GM12878 (cell line): Measurements from ENCODE around the gene NR3C1. TPM values are rescaled to one million over a fixed set of nuclear protein-coding genes. Genes with fewer than 3 reads are reported as not detected.

Source experiments
- ATAC-seq: fragments of 200-7000 bp; cut with Tn5 transposase; 3 replicates; pipeline ENCODE4 v1.9.1; 2020; ENCODE audit warnings: mild to moderate bottlenecking, moderate library complexity
- BruUV-seq: library from RNA; stranded (reverse); fragments of 400-500 nt; replicated peaks from 2 replicates; lab custom pipeline; 2021; lab: Mats Ljungman, UMichigan
- CTCF ChIA-PET: fragments of 300-600 bp; sonication (Branson Sonifier 250); formaldehyde crosslinking; extraction: SDS; loops from one replicate; lab custom pipeline; 2021; ENCODE audit warnings: inconsistent platforms; lab: Yijun Ruan, JAX
- POLR2A ChIA-PET: fragments of 350-600 bp; formaldehyde crosslinking; extraction: SDS; loops from one replicate; lab custom pipeline; 2021; ENCODE audit warnings: inconsistent platforms; lab: Charles Lee
- RAD21 ChIA-PET: fragments of 300-600 bp; sonication (Branson Sonifier 250); formaldehyde crosslinking; loops from one replicate; lab custom pipeline; 2023; ENCODE audit warnings: antibody characterized with exemption; ENCODE audit not compliant: unreplicated experiment; lab: Charles Lee
- SMC1A ChIA-PET: fragments of 300-600 bp; sonication (Branson Sonifier 250); formaldehyde crosslinking; loops from one replicate; lab custom pipeline; 2023; ENCODE audit not compliant: unreplicated experiment, uncharacterized antibody; lab: Charles Lee
- DNase-seq: peaks from one replicate; pipeline ENCODE4 v3.0.0-alpha.2; 2011; ENCODE audit warnings: low read depth, low spot score
- FAIRE-seq: peaks from 3 replicates; lab custom pipeline; 2011; peaks lifted over from hg19 to GRCh38; lab: Jason Lieb, UNC
- H2AFZ ChIP-seq: 2 replicates; pipeline ENCODE4 v1.6.0; 2011; ENCODE audit warnings: low read depth, low read length, control low read depth; ENCODE audit not compliant: control insufficient read depth
- H3K27ac ChIP-seq: 2 replicates; pipeline ENCODE4 v1.5.1; 2011; ENCODE audit warnings: control low read depth; ENCODE audit not compliant: control insufficient read depth, insufficient read depth
- H3K27me3 ChIP-seq, 2 experiments: replicated peaks in 1 of 2; 2 replicates each; pipeline versions ENCODE4 v1.6.0 to v1.6.1; 2011; ENCODE audit warnings: low read length in 1 of 2; ENCODE audit not compliant: control insufficient read depth in 2 of 2, insufficient read depth in 2 of 2
- H3K36me3 ChIP-seq, 2 experiments: 2 replicates each; pipeline ENCODE4 v1.5.1; 2011; ENCODE audit warnings: low read length in 1 of 2; ENCODE audit not compliant: control insufficient read depth in 2 of 2, insufficient read depth in 2 of 2
- H3K4me1 ChIP-seq: 2 replicates; pipeline ENCODE4 v1.6.1; 2011; ENCODE audit warnings: mild to moderate bottlenecking, low read length, moderate library complexity, mixed read lengths; ENCODE audit not compliant: control insufficient read depth, insufficient read depth
- H3K4me2 ChIP-seq: 2 replicates; pipeline ENCODE4 v1.6.0; 2011; ENCODE audit warnings: control low read depth; ENCODE audit not compliant: control insufficient read depth, insufficient read depth
- H3K4me3 ChIP-seq: fragments of 200-600 bp; sonication (generic); 2 replicates; pipeline ENCODE4 v1.5.1; 2016
- H3K79me2 ChIP-seq: 2 replicates; pipeline ENCODE4 v1.6.0; 2011; ENCODE audit warnings: low read length; ENCODE audit not compliant: control insufficient read depth, insufficient read depth
- H3K9ac ChIP-seq: 2 replicates; pipeline ENCODE4 v1.8.0; 2011; ENCODE audit warnings: low read length, control low read depth, mixed read lengths; ENCODE audit not compliant: control insufficient read depth, insufficient read depth
- H3K9me3 ChIP-seq: replicated peaks from 3 replicates; pipeline ENCODE4 v1.5.1; 2011; ENCODE audit warnings: mild to moderate bottlenecking, low read length; ENCODE audit not compliant: control insufficient read depth, insufficient read depth
- H4K20me1 ChIP-seq: 2 replicates; pipeline ENCODE4 v1.6.0; 2011; ENCODE audit not compliant: control insufficient read depth, insufficient read depth
- BCL11A ChIP-seq: IDR thresholded peaks from 2 replicates; pipeline ENCODE4 v1.6.1; 2011; ENCODE audit warnings: low read depth, low read length
- BCL3 ChIP-seq: IDR thresholded peaks from 2 replicates; pipeline ENCODE4 v1.6.1; 2011; ENCODE audit warnings: borderline replicate concordance, low read depth, mild to moderate bottlenecking, moderate library complexity, low read length; ENCODE audit not compliant: insufficient read depth, poor library complexity, severe bottlenecking
- CBX3 ChIP-seq: fragments of 200-600 bp; sonication (generic); IDR thresholded peaks from 2 replicates; pipeline ENCODE4 v1.6.1; 2016; ENCODE audit warnings: low read depth, borderline replicate concordance
- CREB1 ChIP-seq: IDR thresholded peaks from 2 replicates; pipeline ENCODE4 v1.6.1; 2012; ENCODE audit warnings: low read depth, mild to moderate bottlenecking, inconsistent platforms
- FOS ChIP-seq: IDR thresholded peaks from 3 replicates; pipeline ENCODE4 v1.6.1; 2011; ENCODE audit warnings: borderline replicate concordance; ENCODE audit not compliant: insufficient read length; ENCODE audit errors: extremely low read depth
- WGBS: methylation state at CpG from one replicate; pipeline ENCODE4 v1.1.6; 2016; ENCODE audit warnings: low lambda C conversion rate; ENCODE audit not compliant: insufficient replicate concordance, insufficient coverage; ENCODE audit errors: missing lambda C conversion rate; 5-methylcytosine and 5-hydroxymethylcytosine counted together
- in situ Hi-C: fragments of 300-500 bp; cut with MboI; formaldehyde crosslinking; loops from 9 replicates; pipeline ENCODE4 v1.14.3; 2018; ENCODE audit warnings: mixed read lengths
- intact Hi-C: fragments of 100-400 bp; cut with micrococcal nuclease; formaldehyde crosslinking; loops from one replicate; pipeline ENCODE4 v1.14.2; 2022; ENCODE audit not compliant: unreplicated experiment
- polyA plus RNA-seq, 11 experiments: library from polyadenylated mRNA; depleted of rRNA in 4 of 11; unstranded in 6 of 11; stranded (reverse) in 5 of 11; fragments of >200 nt; fragmentation: Nextera tagmentation in 4 of 11; fragmentation: Illumina TruSeq in 1 of 11; extraction: Ambion mirVana in 4 of 11; extraction: Trizol in 1 of 11; gene quantifications; 1 replicate in 1 of 11; 2 replicates in 10 of 11; pipeline versions ENCODE4 v1.2.1 to v1.2.3, GENCODE V29; 2011 to 2016; ENCODE audit warnings: inconsistent platforms in 2 of 11, missing spikeins in 2 of 11, low read depth in 1 of 11
- total RNA-seq, 4 experiments: library from RNA; depleted of rRNA in 3 of 4; stranded (reverse); fragments of >200 nt in 3 of 4; fragmentation: Illumina TruSeq in 1 of 4; extraction: Trizol in 1 of 4; gene quantifications; 2 replicates each; pipeline versions ENCODE4 v1.2.1 to v1.2.3, GENCODE V29; 2013 to 2021
- TF ChIP-seq, protein P1 (sequence below): IDR thresholded peaks from 2 replicates; pipeline ENCODE4 v1.6.1; 2011; ENCODE audit warnings: mild to moderate bottlenecking, low read depth, low read length, moderate library complexity; ENCODE audit not compliant: insufficient replicate concordance

Gene NR3C1
- total and polyA plus RNA-seq, 10 of the 15 experiments (the other 5 are each of a cell fraction or from before 2014, with no cell fraction given), result 49.7 to 141 (median 109) TPM

DNA sequence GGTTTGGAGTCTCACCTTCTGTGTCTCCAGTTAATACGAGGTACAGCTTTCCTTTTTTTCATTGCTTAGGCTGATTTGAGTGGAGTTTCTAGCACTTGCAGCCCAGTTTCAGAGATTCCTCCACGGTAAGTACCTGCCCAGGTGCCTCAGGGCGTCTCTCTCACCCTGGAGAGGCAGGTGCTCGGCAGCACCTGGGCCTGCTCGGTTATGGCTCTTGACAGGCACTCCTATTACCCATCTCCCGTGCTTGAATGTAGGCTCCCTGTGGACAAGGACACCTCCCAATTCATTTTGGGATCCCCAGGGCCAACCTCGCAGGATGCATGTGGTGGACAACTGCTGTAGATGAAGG, 144.3 kb downstream of the NR3C1 start:
- ATAC-seq (no peak), DNase-seq (no peak), FAIRE-seq (no peak)
- H3K9ac ChIP-seq, result no peak overlapping the region
- TF ChIP-seq BCL3 (no peak), FOS (no peak), CBX3 (no peak), BCL11A (no peak), CREB1 (no peak)
- TF ChIP-seq, protein P1, sequence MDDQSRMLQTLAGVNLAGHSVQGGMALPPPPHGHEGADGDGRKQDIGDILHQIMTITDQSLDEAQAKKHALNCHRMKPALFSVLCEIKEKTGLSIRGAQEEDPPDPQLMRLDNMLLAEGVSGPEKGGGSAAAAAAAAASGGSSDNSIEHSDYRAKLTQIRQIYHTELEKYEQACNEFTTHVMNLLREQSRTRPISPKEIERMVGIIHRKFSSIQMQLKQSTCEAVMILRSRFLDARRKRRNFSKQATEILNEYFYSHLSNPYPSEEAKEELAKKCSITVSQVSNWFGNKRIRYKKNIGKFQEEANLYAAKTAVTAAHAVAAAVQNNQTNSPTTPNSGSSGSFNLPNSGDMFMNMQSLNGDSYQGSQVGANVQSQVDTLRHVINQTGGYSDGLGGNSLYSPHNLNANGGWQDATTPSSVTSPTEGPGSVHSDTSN, result no peak
- SMC1A ChIA-PET, result interaction anchor here (1.4 kb wide), 1 partner anchor 14 kb away, joined by 5 read pairs; no protein-coding TSS in a partner anchor
- H3K27me3 ChIP-seq, result no peaks in the 10 kb centered on the region
- H3K36me3 ChIP-seq, result no peaks in the 10 kb centered on the region
- H4K20me1 ChIP-seq, result no peaks in the 10 kb centered on the region
- no peak overlapping the region for H3K27ac ChIP-seq
- H2AFZ ChIP-seq, result no peak overlapping the region
- H3K9me3 ChIP-seq, result peaks cover 4% of the 10 kb centered on the region; the same call in 2 of the 3 replicates
- H3K4me2 ChIP-seq, result no peak overlapping the region
- RAD21 ChIA-PET, result no interaction called here
- H3K4me3 ChIP-seq, result no peak overlapping the region
- H3K4me1 ChIP-seq, result peaks cover 11% of the 10 kb centered on the region; the same call in 1 of the 2 replicates
- intact Hi-C loops, result no loop called here
- 91% methylated on average over 7 of the region's 7 CpGs for WGBS
- H3K79me2 ChIP-seq, result no peaks in the 10 kb centered on the region
- CTCF ChIA-PET, result interaction anchor here (0.7 kb wide), 1 partner anchor 109 kb away, joined by 3 read pairs; no protein-coding TSS in a partner anchor
- no TSS peak for BruUV-seq
- in situ Hi-C loops, result no loop called here
- POLR2A ChIA-PET, result no interaction called here
